ENCODE results near the gene NR2C2AP. TPM values are rescaled to one million over a fixed set of nuclear protein-coding genes. Genes with fewer than 3 reads are reported as not detected.

Gene NR2C2AP
- total RNA-seq, 1 experiment from 2014 or later, result 25.7 TPM

DNA sequence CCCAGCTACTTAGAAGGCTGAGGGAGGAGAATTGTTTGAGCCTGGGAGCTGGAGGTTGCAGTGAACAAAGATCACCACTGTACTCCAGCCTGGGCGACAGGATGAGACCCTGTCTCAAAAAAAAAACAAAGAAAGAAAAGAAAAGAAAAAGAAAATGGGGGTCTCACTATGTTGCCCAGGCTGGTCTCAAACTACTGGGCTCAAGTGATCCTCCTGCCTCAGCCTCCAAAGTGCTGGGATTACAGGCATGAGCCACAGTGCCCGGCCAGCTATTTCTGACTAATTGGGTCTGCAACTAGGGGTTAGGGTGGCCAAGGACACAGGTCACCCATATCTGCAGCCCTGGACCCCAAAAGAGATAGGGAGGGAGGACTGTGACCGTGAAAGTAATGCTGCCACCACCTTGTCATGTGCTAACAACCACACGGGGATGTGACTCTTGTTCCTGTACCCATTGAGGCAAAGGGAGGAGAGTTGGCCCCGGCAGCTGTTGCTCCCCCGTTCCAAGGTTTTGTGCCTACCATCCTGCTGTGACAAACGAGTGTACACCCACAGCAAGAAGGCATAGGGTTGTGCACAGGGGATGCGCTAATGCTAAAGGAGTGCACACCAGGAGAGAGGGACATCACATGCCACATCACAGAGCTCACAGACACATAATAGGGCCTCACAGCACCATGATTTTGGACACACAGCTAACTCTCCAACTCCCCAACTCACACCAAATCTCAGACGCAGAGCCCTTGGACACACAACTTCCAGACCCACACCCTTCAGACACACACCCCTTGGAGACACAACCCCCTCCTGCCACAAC is 33.8 kb downstream of the NR2C2AP start:
- Histone ChIP-seq H3K27me3 (replicated peaks; ENCODE audit: control insufficient read depth, insufficient read depth, low read length) (no peaks in the 10 kb centered on the region), H3K4me1 (no peaks in the 10 kb centered on the region; the same call in 1 of the 2 replicates), H3K36me3 (ENCODE audit: control insufficient read depth, insufficient read depth, low read length) (no peaks in the 10 kb centered on the region), H3K9me3 (no peaks in the 10 kb centered on the region), H3K4me3 (ENCODE audit: low read depth, low read length) (peak overlapping the region; percentile 27)
- TSS peak; percentile 51 for BruUV-seq (replicated peaks)
- H3K4me1 Mint-ChIP-seq (ENCODE audit: low read depth, unreplicated experiment), result peaks cover 21% of the 10 kb centered on the region
- no peak for DNase-seq
- peak overlapping the region; percentile 59 for H3K4me3 Mint-ChIP-seq (ENCODE audit: unreplicated experiment)
- peaks cover 12% of the 10 kb centered on the region for H3K36me3 Mint-ChIP-seq (ENCODE audit: insufficient read depth, unreplicated experiment)
- intact Hi-C loops (cut with micrococcal nuclease; ENCODE audit: unreplicated experiment), result loop anchor here (5.0 kb wide), 1 partner anchor 32 kb away; the partner anchor contains the start of gene TMEM161A
- H3K27me3 Mint-ChIP-seq (ENCODE audit: insufficient read depth, unreplicated experiment), result peaks cover 3% of the 10 kb centered on the region
- POLR2A ChIA-PET, result no interaction called here
- H3K9me3 Mint-ChIP-seq (ENCODE audit: unreplicated experiment), result no peaks in the 10 kb centered on the region
- CTCF ChIA-PET, result interaction anchor here (0.9 kb wide), 1 partner anchor 174 kb away, joined by 3 read pairs; no protein-coding TSS in a partner anchor
- TF ChIP-seq, protein P1, sequence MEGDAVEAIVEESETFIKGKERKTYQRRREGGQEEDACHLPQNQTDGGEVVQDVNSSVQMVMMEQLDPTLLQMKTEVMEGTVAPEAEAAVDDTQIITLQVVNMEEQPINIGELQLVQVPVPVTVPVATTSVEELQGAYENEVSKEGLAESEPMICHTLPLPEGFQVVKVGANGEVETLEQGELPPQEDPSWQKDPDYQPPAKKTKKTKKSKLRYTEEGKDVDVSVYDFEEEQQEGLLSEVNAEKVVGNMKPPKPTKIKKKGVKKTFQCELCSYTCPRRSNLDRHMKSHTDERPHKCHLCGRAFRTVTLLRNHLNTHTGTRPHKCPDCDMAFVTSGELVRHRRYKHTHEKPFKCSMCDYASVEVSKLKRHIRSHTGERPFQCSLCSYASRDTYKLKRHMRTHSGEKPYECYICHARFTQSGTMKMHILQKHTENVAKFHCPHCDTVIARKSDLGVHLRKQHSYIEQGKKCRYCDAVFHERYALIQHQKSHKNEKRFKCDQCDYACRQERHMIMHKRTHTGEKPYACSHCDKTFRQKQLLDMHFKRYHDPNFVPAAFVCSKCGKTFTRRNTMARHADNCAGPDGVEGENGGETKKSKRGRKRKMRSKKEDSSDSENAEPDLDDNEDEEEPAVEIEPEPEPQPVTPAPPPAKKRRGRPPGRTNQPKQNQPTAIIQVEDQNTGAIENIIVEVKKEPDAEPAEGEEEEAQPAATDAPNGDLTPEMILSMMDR (IDR thresholded peaks at IDR 0.05; ENCODE audit: insufficient read depth in 1 of 2, low read depth in 1 of 2, low read length in 1 of 2, severe bottlenecking in 1 of 2, unreplicated experiment in 1 of 2), result no peak
- no peak overlapping the region for H3K27ac Mint-ChIP-seq (ENCODE audit: unreplicated experiment)

DNA sequence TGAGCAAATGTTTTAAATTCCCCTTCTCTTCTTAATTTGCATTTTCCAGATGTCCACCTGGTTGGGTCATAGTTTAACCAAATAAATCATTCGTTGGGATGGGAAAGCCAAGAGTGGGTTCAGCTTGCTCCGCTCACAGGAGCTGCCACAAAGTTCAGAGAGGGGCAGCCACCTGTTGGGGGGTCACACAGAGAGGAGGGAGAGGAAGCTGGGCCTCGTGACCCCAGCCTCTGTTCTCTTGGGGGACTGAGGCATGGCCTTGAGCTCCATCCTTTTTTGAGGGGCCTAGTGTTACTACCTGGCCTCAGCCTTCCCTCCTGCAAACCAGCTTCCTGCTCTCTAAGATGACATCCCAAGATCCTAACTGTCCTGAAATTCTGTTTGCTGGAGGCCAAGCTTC is 35.6 kb downstream of the NR2C2AP start:
- Histone ChIP-seq H3K4me1 (no peaks in the 10 kb centered on the region; the same call in 1 of the 2 replicates), H3K27me3 (replicated peaks; ENCODE audit: control insufficient read depth, insufficient read depth, low read length) (no peaks in the 10 kb centered on the region), H3K4me3 (ENCODE audit: low read depth, low read length) (no peak overlapping the region), H3K9me3 (no peaks in the 10 kb centered on the region), H3K36me3 (ENCODE audit: control insufficient read depth, insufficient read depth, low read length) (no peaks in the 10 kb centered on the region)
- BruUV-seq (replicated peaks), result no TSS peak
- CTCF ChIA-PET, result no interaction called here
- DNase-seq, result no peak
- Mint-ChIP-seq H3K27ac (ENCODE audit: unreplicated experiment) (no peak overlapping the region), H3K9me3 (ENCODE audit: unreplicated experiment) (no peaks in the 10 kb centered on the region), H3K4me3 (ENCODE audit: unreplicated experiment) (no peak overlapping the region), H3K27me3 (ENCODE audit: insufficient read depth, unreplicated experiment) (peaks cover 3% of the 10 kb centered on the region), H3K4me1 (ENCODE audit: low read depth, unreplicated experiment) (peaks cover 20% of the 10 kb centered on the region), H3K36me3 (ENCODE audit: insufficient read depth, unreplicated experiment) (peaks cover 6% of the 10 kb centered on the region)
- TF ChIP-seq, protein P1 (IDR thresholded peaks at IDR 0.05; ENCODE audit: insufficient read depth in 1 of 2, low read depth in 1 of 2, low read length in 1 of 2, severe bottlenecking in 1 of 2, unreplicated experiment in 1 of 2), result no peak
- intact Hi-C loops (cut with micrococcal nuclease; ENCODE audit: unreplicated experiment), result no loop called here
- POLR2A ChIA-PET, result no interaction called here

DNA sequence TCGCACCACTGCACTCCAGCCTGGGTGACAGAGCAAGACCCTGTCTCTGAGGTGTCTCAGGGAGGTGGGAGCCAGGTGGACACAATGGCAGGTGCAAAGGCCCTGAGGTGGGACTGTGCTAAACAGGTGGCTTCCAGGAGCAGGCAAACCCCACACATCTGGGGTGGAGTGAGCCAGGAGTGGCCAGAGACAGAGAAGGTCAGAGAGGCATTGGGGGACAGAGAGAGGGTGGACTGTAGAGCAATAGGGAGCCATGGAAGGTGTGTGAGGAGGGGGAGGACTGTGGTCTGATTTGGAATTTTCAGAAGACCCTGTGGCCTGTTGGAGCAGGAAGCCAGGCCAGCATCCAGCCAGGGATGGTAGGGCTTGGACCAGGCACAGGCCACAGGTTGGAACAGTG is 37.8 kb downstream of the NR2C2AP start:
- H3K36me3 Mint-ChIP-seq (ENCODE audit: insufficient read depth, unreplicated experiment), result no peaks in the 10 kb centered on the region
- Histone ChIP-seq H3K27me3 (replicated peaks; ENCODE audit: control insufficient read depth, insufficient read depth, low read length) (no peaks in the 10 kb centered on the region), H3K36me3 (ENCODE audit: control insufficient read depth, insufficient read depth, low read length) (no peaks in the 10 kb centered on the region), H3K9me3 (no peaks in the 10 kb centered on the region), H3K4me3 (ENCODE audit: low read depth, low read length) (no peak overlapping the region), H3K4me1 (no peaks in the 10 kb centered on the region; the same call in 1 of the 2 replicates)
- H3K27ac Mint-ChIP-seq (ENCODE audit: unreplicated experiment), result no peak overlapping the region
- BruUV-seq (replicated peaks), result no TSS peak
- ChIA-PET POLR2A (no interaction called here), CTCF (no interaction called here)
- H3K4me3 Mint-ChIP-seq (ENCODE audit: unreplicated experiment), result no peak overlapping the region
- H3K9me3 Mint-ChIP-seq (ENCODE audit: unreplicated experiment), result no peaks in the 10 kb centered on the region
- DNase-seq, result no peak
- intact Hi-C loops (cut with micrococcal nuclease; ENCODE audit: unreplicated experiment), result no loop called here
- peaks cover 3% of the 10 kb centered on the region for H3K27me3 Mint-ChIP-seq (ENCODE audit: insufficient read depth, unreplicated experiment)
- TF ChIP-seq, protein P1 (IDR thresholded peaks at IDR 0.05; ENCODE audit: insufficient read depth in 1 of 2, low read depth in 1 of 2, low read length in 1 of 2, severe bottlenecking in 1 of 2, unreplicated experiment in 1 of 2), result no peak
- peaks cover 8% of the 10 kb centered on the region for H3K4me1 Mint-ChIP-seq (ENCODE audit: low read depth, unreplicated experiment)
